ENCODE results near the gene CARS1.

The CARS1 gene

DNA sequence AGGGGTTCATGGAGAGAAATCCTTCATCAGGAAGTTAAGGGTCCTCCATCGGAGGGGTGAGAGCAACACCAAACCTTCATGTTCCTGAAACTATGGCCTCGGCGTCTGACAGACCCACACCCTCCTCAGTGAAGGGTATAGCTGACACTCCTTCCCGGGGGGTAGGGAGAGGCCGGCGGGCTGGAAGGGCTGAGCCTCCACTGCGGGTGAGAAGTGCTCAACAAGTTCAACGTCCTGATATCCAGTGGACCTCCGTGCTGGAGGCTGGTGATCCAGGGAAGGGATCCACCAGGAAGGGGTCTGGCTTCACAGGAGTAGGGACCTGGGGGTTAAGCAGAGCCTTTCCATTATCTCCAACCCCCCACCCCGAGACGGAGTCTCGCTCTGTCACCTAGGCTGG is 12.3 kb downstream of the CARS1 start:
- no peak for DNase-seq
- H4K8ac ChIP-seq (ENCODE audit: low read length): peak overlapping the region; percentile 21

GRCh38 chr11:3044004-3044403 is 13.2 kb downstream of the CARS1 start:
- H3K36me3 ChIP-seq (ENCODE audit: control insufficient read depth in 1 of 2, insufficient read depth in 2 of 2, low read depth in 1 of 2, low read length in 2 of 2): peaks cover 58 to 59% of the 10 kb centered on the region in 2 experiments
- H2BK120ac ChIP-seq (ENCODE audit: low read depth, low read length): no peak overlapping the region
- H3K27ac ChIP-seq (ENCODE audit: low read length, poor library complexity, severe bottlenecking): no peak overlapping the region
- H4K91ac ChIP-seq (ENCODE audit: low read length): no peak overlapping the region
- H2AK5ac ChIP-seq (ENCODE audit: low read length, severe bottlenecking): peak overlapping the region; percentile 16
- H3K4me3 ChIP-seq (ENCODE audit: insufficient read depth in 1 of 2, low read depth in 1 of 2, low read length in 2 of 2): no peak overlapping the region
- H2BK12ac ChIP-seq (ENCODE audit: low read length in 2 of 2): no peak overlapping the region
- no peak overlapping the region for H2BK15ac ChIP-seq (ENCODE audit: low read depth, poor library complexity, severe bottlenecking)
- 80% methylated on average over 6 of the region's 6 CpGs for WGBS
- DNase-seq: peak; percentile 63
- H3K4ac ChIP-seq (ENCODE audit: low read depth in 1 of 2, low read length in 2 of 2): no peak overlapping the region
- no peak overlapping the region for H4K8ac ChIP-seq (ENCODE audit: low read length)
- no peak overlapping the region for H3K23ac ChIP-seq (ENCODE audit: low read length in 2 of 2)
- H2BK5ac ChIP-seq (ENCODE audit: low read depth, low read length, poor library complexity, severe bottlenecking): no peak overlapping the region
- no peak overlapping the region for H2AFZ ChIP-seq (ENCODE audit: low read depth, low read length)
- peak overlapping the region; percentile 65 for H3K9ac ChIP-seq (ENCODE audit: low read length)
- H3K79me1 ChIP-seq (replicated peaks; ENCODE audit: low read length, poor library complexity, severe bottlenecking): peaks cover 31% of the 10 kb centered on the region
- H3K4me1 ChIP-seq (ENCODE audit: control insufficient read depth, insufficient read depth, low read depth, low read length): peaks cover 53% of the 10 kb centered on the region
- no peaks in the 10 kb centered on the region for H3K9me3 ChIP-seq (ENCODE audit: control insufficient read depth, low read length)
- H3K27me3 ChIP-seq (ENCODE audit: control insufficient read depth in 1 of 2, insufficient read depth in 1 of 2, low read length in 2 of 2): no peaks in the 10 kb centered on the region
- no peak overlapping the region for H3K4me2 ChIP-seq (ENCODE audit: low read length, poor library complexity, severe bottlenecking)
- H3K14ac ChIP-seq (ENCODE audit: low read length in 2 of 2): no peak overlapping the region
- no peak overlapping the region for H3K18ac ChIP-seq (ENCODE audit: low read depth in 1 of 2, low read length in 2 of 2)

More for the DNA sequence above, 12.3 kb downstream of the CARS1 start:
- Histone ChIP-seq H2BK5ac (ENCODE audit: low read depth, low read length, poor library complexity, severe bottlenecking) (no peak overlapping the region), H3K18ac (ENCODE audit: low read depth in 1 of 2, low read length in 2 of 2) (no peak overlapping the region), H3K9ac (ENCODE audit: low read length) (no peak overlapping the region), H2BK12ac (ENCODE audit: low read length in 2 of 2) (no peak overlapping the region), H2BK15ac (ENCODE audit: low read depth, poor library complexity, severe bottlenecking) (no peak overlapping the region), H2BK120ac (ENCODE audit: low read depth, low read length) (no peak overlapping the region), H2AK5ac (ENCODE audit: low read length, severe bottlenecking) (peak overlapping the region; percentile 61), H3K9me3 (ENCODE audit: control insufficient read depth, low read length) (no peaks in the 10 kb centered on the region), H4K91ac (ENCODE audit: low read length) (no peak overlapping the region), H3K4me1 (ENCODE audit: control insufficient read depth, insufficient read depth, low read depth, low read length) (peaks cover 60% of the 10 kb centered on the region), H3K23ac (ENCODE audit: low read length in 2 of 2) (no peak overlapping the region), H3K14ac (ENCODE audit: low read length in 2 of 2) (no peak overlapping the region), H3K4ac (ENCODE audit: low read depth in 1 of 2, low read length in 2 of 2) (no peak overlapping the region), H3K27ac (ENCODE audit: low read length, poor library complexity, severe bottlenecking) (no peak overlapping the region), H3K27me3 (ENCODE audit: control insufficient read depth in 1 of 2, insufficient read depth in 1 of 2, low read length in 2 of 2) (no peaks in the 10 kb centered on the region), H2AFZ (ENCODE audit: low read depth, low read length) (no peak overlapping the region), H3K36me3 (ENCODE audit: control insufficient read depth in 1 of 2, insufficient read depth in 2 of 2, low read depth in 1 of 2, low read length in 2 of 2) (peaks cover 50 to 53% of the 10 kb centered on the region in 2 experiments), H3K79me1 (replicated peaks; ENCODE audit: low read length, poor library complexity, severe bottlenecking) (peaks cover 29% of the 10 kb centered on the region), H3K4me2 (ENCODE audit: low read length, poor library complexity, severe bottlenecking) (no peak overlapping the region), H3K4me3 (ENCODE audit: insufficient read depth in 1 of 2, low read depth in 1 of 2, low read length in 2 of 2) (no peak overlapping the region)
- WGBS: 98% methylated on average over 12 of the region's 12 CpGs

- Histone ChIP-seq H3K4ac (ENCODE audit: low read depth in 1 of 2, low read length in 2 of 2) (peak overlapping the region in 1 of 2 experiments; percentile 59), H3K36me3 (ENCODE audit: control insufficient read depth in 1 of 2, insufficient read depth in 2 of 2, low read depth in 1 of 2, low read length in 2 of 2) (peaks cover 61 to 65% of the 10 kb centered on the region in 2 experiments), H3K9ac (ENCODE audit: low read length) (peak overlapping the region; percentile 65), H3K23ac (ENCODE audit: low read length in 2 of 2) (peak overlapping the region in 1 of 2 experiments; percentile 36), H4K8ac (ENCODE audit: low read length) (peak overlapping the region; percentile 10), H3K4me1 (ENCODE audit: control insufficient read depth, insufficient read depth, low read depth, low read length) (peaks cover 47% of the 10 kb centered on the region), H3K18ac (ENCODE audit: low read depth in 1 of 2, low read length in 2 of 2) (peak overlapping the region in 1 of 2 experiments; percentile 2), H3K79me1 (replicated peaks; ENCODE audit: low read length, poor library complexity, severe bottlenecking) (peaks cover 32% of the 10 kb centered on the region), H2BK120ac (ENCODE audit: low read depth, low read length) (no peak overlapping the region), H3K27ac (ENCODE audit: low read length, poor library complexity, severe bottlenecking) (no peak overlapping the region), H3K9me3 (ENCODE audit: control insufficient read depth, low read length) (no peaks in the 10 kb centered on the region), H2AK5ac (ENCODE audit: low read length, severe bottlenecking) (peak overlapping the region; percentile 5), H3K14ac (ENCODE audit: low read length in 2 of 2) (no peak overlapping the region), H2BK12ac (ENCODE audit: low read length in 2 of 2) (peak overlapping the region in 1 of 2 experiments; percentile 12), H3K4me3 (ENCODE audit: insufficient read depth in 1 of 2, low read depth in 1 of 2, low read length in 2 of 2) (no peak overlapping the region), H2AFZ (ENCODE audit: low read depth, low read length) (no peak overlapping the region), H3K27me3 (ENCODE audit: control insufficient read depth in 1 of 2, insufficient read depth in 1 of 2, low read length in 2 of 2) (no peaks in the 10 kb centered on the region), H3K4me2 (ENCODE audit: low read length, poor library complexity, severe bottlenecking) (no peak overlapping the region), H2BK15ac (ENCODE audit: low read depth, poor library complexity, severe bottlenecking) (no peak overlapping the region), H4K91ac (ENCODE audit: low read length) (peak overlapping the region; percentile 77), H2BK5ac (ENCODE audit: low read depth, low read length, poor library complexity, severe bottlenecking) (no peak overlapping the region)
- peak; percentile 40 for DNase-seq
- WGBS: 94% methylated on average over 16 of the region's 16 CpGs
Measured at GRCh38 chr11:3043315-3043871, 13.8 kb downstream of the CARS1 start.

DNA sequence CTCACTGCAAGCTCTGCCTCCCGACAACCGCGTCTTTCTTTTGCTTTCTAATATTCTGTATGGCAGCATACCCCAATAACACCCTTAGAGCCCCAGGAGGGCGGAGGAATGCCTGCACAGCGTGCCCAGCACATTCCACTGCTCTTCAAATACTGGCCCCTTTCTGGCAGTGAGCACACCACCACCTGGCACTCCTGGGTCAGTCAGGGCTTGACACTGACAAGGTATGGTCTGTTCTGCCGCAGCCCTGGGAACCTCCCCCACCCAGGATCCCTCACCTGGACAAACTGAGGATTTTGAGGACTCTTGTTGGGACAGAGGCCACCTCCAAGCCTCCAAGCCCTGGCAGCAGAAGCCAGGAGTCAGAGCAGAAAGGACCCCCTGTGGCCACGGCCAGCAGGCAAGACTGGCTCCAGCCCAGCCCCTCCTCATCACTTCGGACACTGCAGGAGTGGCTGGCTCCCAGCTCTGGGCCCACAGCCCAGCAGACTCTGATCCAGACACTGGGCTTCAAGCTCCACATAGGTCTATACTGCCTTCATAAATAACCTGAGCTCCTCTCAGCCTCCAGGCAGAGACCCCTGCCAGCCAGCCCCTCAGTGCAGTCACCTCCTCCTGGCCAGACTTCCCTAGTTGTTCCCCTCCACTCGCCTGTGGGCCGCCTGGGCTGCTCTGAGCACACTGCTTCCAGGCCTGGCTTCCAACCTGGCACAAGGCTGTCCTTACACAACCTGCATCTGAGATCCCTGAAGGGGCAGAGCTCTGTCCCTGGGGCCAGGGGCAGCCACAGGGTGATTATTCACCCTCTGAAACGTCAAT is 14.5 kb downstream of the CARS1 start:
- Histone ChIP-seq H3K4me3 (ENCODE audit: insufficient read depth in 1 of 2, low read depth in 1 of 2, low read length in 2 of 2) (no peak overlapping the region), H2AK5ac (ENCODE audit: low read length, severe bottlenecking) (peak overlapping the region; percentile 5), H3K27ac (ENCODE audit: low read length, poor library complexity, severe bottlenecking) (no peak overlapping the region), H3K9ac (ENCODE audit: low read length) (peak overlapping the region; percentile 65), H3K23ac (ENCODE audit: low read length in 2 of 2) (no peak overlapping the region), H3K4ac (ENCODE audit: low read depth in 1 of 2, low read length in 2 of 2) (no peak overlapping the region), H3K9me3 (ENCODE audit: control insufficient read depth, low read length) (no peaks in the 10 kb centered on the region), H3K18ac (ENCODE audit: low read depth in 1 of 2, low read length in 2 of 2) (no peak overlapping the region), H2BK12ac (ENCODE audit: low read length in 2 of 2) (no peak overlapping the region), H3K4me1 (ENCODE audit: control insufficient read depth, insufficient read depth, low read depth, low read length) (peaks cover 43% of the 10 kb centered on the region), H4K91ac (ENCODE audit: low read length) (peak overlapping the region; percentile 31), H2BK5ac (ENCODE audit: low read depth, low read length, poor library complexity, severe bottlenecking) (no peak overlapping the region), H3K79me1 (replicated peaks; ENCODE audit: low read length, poor library complexity, severe bottlenecking) (peaks cover 30% of the 10 kb centered on the region), H2AFZ (ENCODE audit: low read depth, low read length) (no peak overlapping the region), H4K8ac (ENCODE audit: low read length) (peak overlapping the region; percentile 10), H3K27me3 (ENCODE audit: control insufficient read depth in 1 of 2, insufficient read depth in 1 of 2, low read length in 2 of 2) (no peaks in the 10 kb centered on the region), H2BK15ac (ENCODE audit: low read depth, poor library complexity, severe bottlenecking) (no peak overlapping the region), H3K36me3 (ENCODE audit: control insufficient read depth in 1 of 2, insufficient read depth in 2 of 2, low read depth in 1 of 2, low read length in 2 of 2) (peaks cover 68 to 71% of the 10 kb centered on the region in 2 experiments), H2BK120ac (ENCODE audit: low read depth, low read length) (no peak overlapping the region), H3K14ac (ENCODE audit: low read length in 2 of 2) (no peak overlapping the region), H3K4me2 (ENCODE audit: low read length, poor library complexity, severe bottlenecking) (no peak overlapping the region)
- 93% methylated on average over 11 of the region's 11 CpGs for WGBS
- no peak for DNase-seq

Data from mesenchymal stem cell (in vitro differentiated cells and primary cell).